HUES64 (cell line): ENCODE data around the gene ZNF630. TPM values are rescaled to one million over a fixed set of nuclear protein-coding genes. Genes with fewer than 3 reads are reported as not detected.
A peak's percentile ranks its signal among the peaks of the same experiment; 100 is the strongest.
"Not testable (repeated sequence)": the region's sequence is repeated elsewhere in the genome, so short reads cannot be mapped to it uniquely, and the experiment has no call there.

Source experiments
- H3K27ac ChIP-seq: 2 replicates; pipeline ENCODE4 v1.7.0; 2013; ENCODE audit warnings: low read depth, low read length, inconsistent platforms
- H3K27me3 ChIP-seq: 2 replicates; pipeline ENCODE4 v1.6.1; 2013; ENCODE audit warnings: mild to moderate bottlenecking, low read length; ENCODE audit not compliant: insufficient read depth
- H3K36me3 ChIP-seq: 2 replicates; pipeline ENCODE4 v1.6.1; 2013; ENCODE audit warnings: mild to moderate bottlenecking, low read length; ENCODE audit not compliant: insufficient read depth
- H3K4me1 ChIP-seq: 2 replicates; pipeline ENCODE4 v1.6.1; 2013; ENCODE audit warnings: mild to moderate bottlenecking, low read length, moderate library complexity; ENCODE audit not compliant: insufficient read depth
- H3K4me3 ChIP-seq: 2 replicates; pipeline ENCODE4 v1.5.1; 2013; ENCODE audit warnings: mild to moderate bottlenecking, low read length, moderate library complexity
- H3K9ac ChIP-seq: 2 replicates; pipeline ENCODE4 v1.6.1; 2013; ENCODE audit warnings: mild to moderate bottlenecking, low read depth, low read length
- H3K9me3 ChIP-seq: 2 replicates; pipeline ENCODE4 v1.6.1; 2013; ENCODE audit warnings: low read depth, low read length; ENCODE audit not compliant: insufficient read depth
- WGBS: fragments of 150-250, 120-280 bp; methylation state at CpG from one replicate; pipeline ENCODE4 v1.1.7; 2013; ENCODE audit warnings: missing lambda C conversion rate; 5-methylcytosine and 5-hydroxymethylcytosine counted together
- polyA plus RNA-seq, 2 experiments: library from polyadenylated mRNA; stranded (reverse); fragments of 50-300 nt; gene quantifications; one replicate each; pipeline ENCODE4 v1.2.3, GENCODE V29; 2013

ZNF630 gene
- 1.3 TPM for polyA plus RNA-seq (2013, experiment 1 of 2)
- 1.2 TPM for polyA plus RNA-seq (2013, experiment 2 of 2)

- H3K9ac ChIP-seq, result peak within 1 kb of the TSS; percentile 87
- no peaks in the 10 kb centered on the region for H3K27me3 ChIP-seq
- H3K9me3 ChIP-seq, result no peaks in the 10 kb centered on the region
- peak within 1 kb of the TSS; percentile 93 for H3K4me3 ChIP-seq
- H3K27ac ChIP-seq, result peak within 1 kb of the TSS; percentile 80
- H3K36me3 ChIP-seq, result no peaks in the 10 kb centered on the region
- WGBS, result 3% methylated on average over 48 of the region's 48 CpGs
- H3K4me1 ChIP-seq, result no peaks in the 10 kb centered on the region
Observed at GRCh38 chrX:48071064-48071985, at the start of gene ZNF630. Gene ZNF630, minus strand, starts transcription at chrX:48071640. Its CDS starts 4,754 bp downstream, at chrX:48066886.

- no peak overlapping the region for H3K4me3 ChIP-seq
- no peaks in the 10 kb centered on the region for H3K9me3 ChIP-seq
- 91% methylated on average over 6 of the region's 6 CpGs for WGBS
- H3K9ac ChIP-seq, result no peak overlapping the region
- H3K27ac ChIP-seq, result no peak overlapping the region
- no peaks in the 10 kb centered on the region for H3K27me3 ChIP-seq
- H3K4me1 ChIP-seq, result no peaks in the 10 kb centered on the region
- H3K36me3 ChIP-seq, result no peaks in the 10 kb centered on the region
Observed at GRCh38 chrX:48107717-48108116, 36.3 kb upstream of the ZNF630 start.

GRCh38 chrX:48102874-48103374 lies 31.5 kb upstream of the ZNF630 start:
- no peak overlapping the region for H3K4me3 ChIP-seq
- no peak overlapping the region for H3K9ac ChIP-seq
- no peaks in the 10 kb centered on the region for H3K9me3 ChIP-seq
- no peak overlapping the region for H3K27ac ChIP-seq
- 94% methylated on average over 5 of the region's 6 CpGs for WGBS
- H3K4me1 ChIP-seq, result no peaks in the 10 kb centered on the region
- H3K36me3 ChIP-seq, result no peaks in the 10 kb centered on the region
- H3K27me3 ChIP-seq, result no peaks in the 10 kb centered on the region

GRCh38 chrX:48101443-48101842 lies 30.0 kb upstream of the ZNF630 start:
- Histone ChIP-seq H3K27ac (no peak overlapping the region), H3K36me3 (no peaks in the 10 kb centered on the region), H3K27me3 (no peaks in the 10 kb centered on the region), H3K4me1 (no peaks in the 10 kb centered on the region), H3K4me3 (no peak overlapping the region), H3K9ac (no peak overlapping the region), H3K9me3 (no peaks in the 10 kb centered on the region)
- WGBS, result 83% methylated on average over 3 of the region's 3 CpGs

GRCh38 chrX:48092558-48092957 lies 21.1 kb upstream of the ZNF630 start:
- H3K27ac ChIP-seq, H3K4me1 ChIP-seq, H3K36me3 ChIP-seq, H3K9ac ChIP-seq, H3K27me3 ChIP-seq, H3K4me3 ChIP-seq, H3K9me3 ChIP-seq: not testable (repeated sequence)
- WGBS, result 87% methylated on average over 3 of the region's 3 CpGs

GRCh38 chrX:48090123-48090522 lies 18.7 kb upstream of the ZNF630 start:
- H3K9ac ChIP-seq, result no peak overlapping the region
- H3K9me3 ChIP-seq, result no peaks in the 10 kb centered on the region
- no peaks in the 10 kb centered on the region for H3K4me1 ChIP-seq
- 97% methylated on average over 5 of the region's 5 CpGs for WGBS
- H3K27me3 ChIP-seq, result no peaks in the 10 kb centered on the region
- H3K4me3 ChIP-seq, result no peak overlapping the region
- H3K36me3 ChIP-seq, result no peaks in the 10 kb centered on the region
- no peak overlapping the region for H3K27ac ChIP-seq

GRCh38 chrX:48086082-48086481 lies 14.6 kb upstream of the ZNF630 start:
- Histone ChIP-seq H3K9ac (no peak overlapping the region), H3K9me3 (no peaks in the 10 kb centered on the region), H3K27ac (no peak overlapping the region), H3K4me1 (no peaks in the 10 kb centered on the region), H3K4me3 (no peak overlapping the region), H3K27me3 (no peaks in the 10 kb centered on the region), H3K36me3 (no peaks in the 10 kb centered on the region)

- H3K4me3 ChIP-seq, result no peak overlapping the region
- no peaks in the 10 kb centered on the region for H3K4me1 ChIP-seq
- H3K27me3 ChIP-seq, result no peaks in the 10 kb centered on the region
- no peaks in the 10 kb centered on the region for H3K9me3 ChIP-seq
- H3K27ac ChIP-seq, result no peak overlapping the region
- WGBS, result 93% methylated on average over 5 of the region's 5 CpGs
- H3K9ac ChIP-seq, result no peak overlapping the region
- no peaks in the 10 kb centered on the region for H3K36me3 ChIP-seq
Observed at GRCh38 chrX:48083706-48084105, 12.3 kb upstream of the ZNF630 start.

- 5% methylated on average over 7 of the region's 9 CpGs for WGBS
- Histone ChIP-seq H3K9me3 (no peaks in the 10 kb centered on the region), H3K36me3 (no peaks in the 10 kb centered on the region), H3K27me3 (no peaks in the 10 kb centered on the region), H3K27ac (no peak overlapping the region), H3K9ac (no peak overlapping the region), H3K4me1 (no peaks in the 10 kb centered on the region), H3K4me3 (no peak overlapping the region)
Observed at GRCh38 chrX:48083212-48083611, 11.8 kb upstream of the ZNF630 start.

- WGBS, result 94% methylated on average over 2 of the region's 2 CpGs
- no peaks in the 10 kb centered on the region for H3K27me3 ChIP-seq
- no peak overlapping the region for H3K27ac ChIP-seq
Observed at GRCh38 chrX:48076343-48076742, 4.9 kb upstream of the ZNF630 start.

GRCh38 chrX:48071986-48072605 lies 656 bp upstream of the ZNF630 start:
- no peaks in the 10 kb centered on the region for H3K9me3 ChIP-seq
- no peaks in the 10 kb centered on the region for H3K4me1 ChIP-seq
- H3K27ac ChIP-seq, result no peak overlapping the region
- 63% methylated on average over 9 of the region's 9 CpGs for whole genome bisulfite sequencing
- H3K9ac ChIP-seq, result no peak overlapping the region
- no peaks in the 10 kb centered on the region for H3K27me3 ChIP-seq
- no peaks in the 10 kb centered on the region for H3K36me3 ChIP-seq
- H3K4me3 ChIP-seq, result peak overlapping the region; percentile 93

More at GRCh38 chrX:48076343-48076742, 4.9 kb upstream of the ZNF630 start:
- Histone ChIP-seq H3K9me3 (no peaks in the 10 kb centered on the region), H3K9ac (no peak overlapping the region), H3K36me3 (no peaks in the 10 kb centered on the region), H3K4me3 (no peak overlapping the region), H3K4me1 (no peaks in the 10 kb centered on the region)
